HepG2 (cell line): ENCODE measurements around the gene FNDC8. TPM values are rescaled to one million over a fixed set of nuclear protein-coding genes. Genes with fewer than 3 reads are reported as not detected.

Source experiments
- FOXO1 ChIP-seq: sonication (generic); formaldehyde crosslinking; IDR thresholded peaks from 2 replicates; pipeline ENCODE4 v1.4.0; 2020; ENCODE audit warnings: missing genetic modification reagents
- HNF4G ChIP-seq, 2 experiments: sonication (generic) in 1 of 2; formaldehyde crosslinking in 1 of 2; IDR thresholded peaks; 2 replicates each; pipeline versions ENCODE4 v1.4.0 to v1.6.1; 2011 to 2020; ENCODE audit warnings: borderline replicate concordance in 2 of 2, low read depth in 2 of 2, mild to moderate bottlenecking in 2 of 2, low read length in 1 of 2, missing genetic modification reagents in 1 of 2, moderate library complexity in 1 of 2
- KAT2B ChIP-seq: fragments of 150-350 bp; IDR thresholded peaks from 2 replicates; pipeline ENCODE4 v1.6.1; 2014; ENCODE audit warnings: low read depth, low read length, borderline replicate concordance
- PPARG ChIP-seq: conservative IDR thresholded peaks from 2 replicates; pipeline ENCODE4 v1.6.1; 2016; ENCODE audit warnings: missing biosample characterization, missing genetic modification reagents
- polyA plus RNA-seq, 8 experiments: library from polyadenylated mRNA; depleted of rRNA in 3 of 8; stranded (reverse) in 7 of 8; unstranded in 1 of 8; fragments of >200 nt; fragmentation: Illumina TruSeq in 4 of 8; extraction: Trizol in 4 of 8; gene quantifications; 2 replicates each; pipeline versions ENCODE4 v1.2.1 to v1.2.3, GENCODE V29; 2011 to 2016; ENCODE audit warnings: low read depth in 4 of 8, missing spikeins in 1 of 8, mixed read lengths in 1 of 8; ENCODE audit not compliant: insufficient read depth in 1 of 8
- total RNA-seq, 5 experiments: library from RNA; depleted of rRNA; stranded (reverse); fragments of >200 nt; fragmentation: Illumina TruSeq; extraction: Trizol; gene quantifications; 2 replicates each; pipeline ENCODE4 v1.2.3, GENCODE V29; 2016; ENCODE audit warnings: low read depth in 1 of 5
- TF ChIP-seq, protein P1 (sequence below): sonication (generic); formaldehyde crosslinking; IDR thresholded peaks from 2 replicates; pipeline ENCODE4 v1.8.1; 2023; ENCODE audit warnings: mild to moderate bottlenecking, inconsistent platforms, moderate library complexity, missing genetic modification reagents, borderline replicate concordance
- TF ChIP-seq, protein P2 (sequence below): sonication (generic); formaldehyde crosslinking; IDR thresholded peaks from 2 replicates; pipeline ENCODE4 v1.4.0; 2020; ENCODE audit warnings: missing genetic modification reagents, mild to moderate bottlenecking, borderline replicate concordance
- TF ChIP-seq, protein P3 (sequence below): sonication (generic); formaldehyde crosslinking; conservative IDR thresholded peaks from 2 replicates; pipeline ENCODE4 v1.4.0; 2020; ENCODE audit warnings: missing genetic modification reagents

The FNDC8 gene
- total and polyA plus RNA-seq, 2 of the 13 experiments (the other 11 are each of a cell fraction or from before 2014, with no cell fraction given) = not detected

DNA sequence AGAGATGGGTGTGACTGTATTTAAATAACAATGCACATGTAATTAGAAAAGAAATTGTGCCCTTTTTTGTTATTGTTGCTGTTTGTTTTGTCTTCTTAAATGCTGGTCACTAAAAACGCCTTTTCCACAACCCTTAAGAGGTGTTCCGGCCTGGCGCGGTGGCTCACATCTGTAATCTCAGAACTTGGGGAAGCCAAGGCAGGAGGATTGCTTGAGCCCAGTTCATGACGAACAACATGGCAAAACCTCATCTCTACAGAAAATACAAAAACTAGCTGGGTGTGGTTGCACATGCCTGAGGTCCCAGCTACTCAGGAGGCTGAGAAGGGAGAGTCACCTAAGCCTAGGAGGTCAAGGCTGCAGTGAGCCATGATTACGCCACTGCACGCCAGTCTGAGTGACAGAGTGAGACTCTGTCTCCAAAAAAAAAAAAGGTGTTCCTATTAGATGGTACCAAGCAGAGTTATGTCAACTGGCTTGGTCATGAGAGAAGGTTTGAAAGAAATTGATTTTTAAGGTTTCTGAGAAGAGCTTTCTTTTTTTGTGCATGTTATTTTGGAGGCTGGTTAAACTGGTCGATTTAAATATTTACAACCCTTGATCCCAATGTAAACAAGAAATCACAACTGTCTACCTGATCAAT lies 34.4 kb upstream of the FNDC8 start (continued):
- TF ChIP-seq, protein P1, sequence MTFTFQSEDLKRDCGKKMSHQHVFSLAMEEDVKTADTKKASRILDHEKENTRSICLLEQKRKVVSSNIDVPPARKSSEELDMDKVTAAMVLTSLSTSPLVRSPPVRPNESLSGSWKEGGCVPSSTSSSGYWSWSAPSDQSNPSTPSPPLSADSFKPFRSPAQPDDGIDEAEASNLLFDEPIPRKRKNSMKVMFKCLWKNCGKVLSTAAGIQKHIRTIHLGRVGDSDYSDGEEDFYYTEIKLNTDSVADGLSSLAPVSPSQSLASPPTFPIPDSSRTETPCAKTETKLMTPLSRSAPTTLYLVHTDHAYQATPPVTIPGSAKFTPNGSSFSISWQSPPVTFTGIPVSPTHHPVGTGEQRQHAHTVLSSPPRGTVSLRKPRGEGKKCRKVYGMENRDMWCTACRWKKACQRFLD (CRISPR knock-in tag) = no peak
- peak; percentile 19; the same call in 1 of the 2 replicates for TF ChIP-seq PPARG
- TF ChIP-seq, protein P2, sequence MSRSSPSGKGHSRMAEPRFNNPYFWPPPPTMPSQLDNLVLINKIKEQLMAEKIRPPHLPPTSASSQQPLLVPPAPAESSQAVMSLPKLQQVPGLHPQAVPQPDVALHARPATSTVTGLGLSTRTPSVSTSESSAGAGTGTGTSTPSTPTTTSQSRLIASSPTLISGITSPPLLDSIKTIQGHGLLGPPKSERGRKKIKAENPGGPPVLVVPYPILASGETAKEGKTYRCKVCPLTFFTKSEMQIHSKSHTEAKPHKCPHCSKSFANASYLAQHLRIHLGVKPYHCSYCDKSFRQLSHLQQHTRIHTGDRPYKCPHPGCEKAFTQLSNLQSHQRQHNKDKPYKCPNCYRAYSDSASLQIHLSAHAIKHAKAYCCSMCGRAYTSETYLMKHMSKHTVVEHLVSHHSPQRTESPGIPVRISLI = peak; percentile 92
- TF ChIP-seq FOXO1 = peak; percentile 29; the same call in 1 of the 2 replicates
- no peak for TF ChIP-seq HNF4G (IDR thresholded peaks at IDR 0.05; ENCODE audit: borderline replicate concordance, low read depth, low read length)
- TF ChIP-seq HNF4G (CRISPR knock-in tag; IDR thresholded peaks at IDR 0.05; ENCODE audit: borderline replicate concordance, low read depth) = no peak
- TF ChIP-seq KAT2B = peak; percentile 63; the same call in 1 of the 2 replicates
- TF ChIP-seq, protein P3, sequence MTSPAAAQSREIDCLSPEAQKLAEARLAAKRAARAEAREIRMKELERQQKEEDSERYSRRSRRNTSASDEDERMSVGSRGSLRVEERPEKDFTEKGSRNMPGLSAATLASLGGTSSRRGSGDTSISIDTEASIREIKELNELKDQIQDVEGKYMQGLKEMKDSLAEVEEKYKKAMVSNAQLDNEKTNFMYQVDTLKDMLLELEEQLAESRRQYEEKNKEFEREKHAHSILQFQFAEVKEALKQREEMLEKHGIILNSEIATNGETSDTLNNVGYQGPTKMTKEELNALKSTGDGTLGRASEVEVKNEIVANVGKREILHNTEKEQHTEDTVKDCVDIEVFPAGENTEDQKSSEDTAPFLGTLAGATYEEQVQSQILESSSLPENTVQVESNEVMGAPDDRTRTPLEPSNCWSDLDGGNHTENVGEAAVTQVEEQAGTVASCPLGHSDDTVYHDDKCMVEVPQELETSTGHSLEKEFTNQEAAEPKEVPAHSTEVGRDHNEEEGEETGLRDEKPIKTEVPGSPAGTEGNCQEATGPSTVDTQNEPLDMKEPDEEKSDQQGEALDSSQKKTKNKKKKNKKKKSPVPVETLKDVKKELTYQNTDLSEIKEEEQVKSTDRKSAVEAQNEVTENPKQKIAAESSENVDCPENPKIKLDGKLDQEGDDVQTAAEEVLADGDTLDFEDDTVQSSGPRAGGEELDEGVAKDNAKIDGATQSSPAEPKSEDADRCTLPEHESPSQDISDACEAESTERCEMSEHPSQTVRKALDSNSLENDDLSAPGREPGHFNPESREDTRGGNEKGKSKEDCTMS (CRISPR knock-in tag) = no peak
